WTC11 (cell line): ENCODE results near the gene KLHL29.

ENCODE experiments used
- AFF4 ChIP-seq: sonication (generic); formaldehyde crosslinking; IDR thresholded peaks from 2 replicates; pipeline ENCODE4 v1.8.1; 2023; ENCODE audit warnings: mild to moderate bottlenecking, missing genetic modification reagents, borderline replicate concordance
- CREB1 ChIP-seq: sonication (generic); formaldehyde crosslinking; IDR thresholded peaks from 2 replicates; pipeline ENCODE4 v1.8.0; 2023; ENCODE audit warnings: mild to moderate bottlenecking, missing genetic modification reagents
- E2F1 ChIP-seq: sonication (generic); formaldehyde crosslinking; IDR thresholded peaks from 2 replicates; pipeline ENCODE4 v1.8.0; 2022; ENCODE audit warnings: mild to moderate bottlenecking, missing genetic modification reagents
- MYBL2 ChIP-seq: sonication (generic); formaldehyde crosslinking; IDR thresholded peaks from 2 replicates; pipeline ENCODE4 v1.8.1; 2023; ENCODE audit warnings: mild to moderate bottlenecking, moderate library complexity, missing genetic modification reagents
- NFE2L1 ChIP-seq: sonication (generic); formaldehyde crosslinking; IDR thresholded peaks from 2 replicates; pipeline ENCODE4 v1.8.1; 2023; ENCODE audit warnings: missing genetic modification reagents
- ZNF138 ChIP-seq: sonication (generic); formaldehyde crosslinking; conservative IDR thresholded peaks from 2 replicates; pipeline ENCODE4 v1.8.1; 2022; ENCODE audit warnings: mild to moderate bottlenecking, moderate library complexity, missing genetic modification reagents
- ZNF396 ChIP-seq: fragments of 250-450 bp; sonication (Bioruptor Pico); IDR thresholded peaks from 2 replicates; pipeline ENCODE4 v1.8.0; 2021; ENCODE audit warnings: mild to moderate bottlenecking, moderate library complexity, borderline replicate concordance
- TF ChIP-seq, protein P1 (sequence below): sonication (generic); formaldehyde crosslinking; IDR thresholded peaks from 2 replicates; pipeline ENCODE4 v1.8.0; 2022; ENCODE audit warnings: mild to moderate bottlenecking, missing genetic modification reagents
- TF ChIP-seq, protein P2 (sequence below): fragments of 200-600 bp; IDR thresholded peaks from 2 replicates; pipeline ENCODE4 v1.8.0; 2022; ENCODE audit warnings: antibody characterized with exemption
- TF ChIP-seq, protein P3 (sequence below): sonication (generic); formaldehyde crosslinking; IDR thresholded peaks from 2 replicates; pipeline ENCODE4 v1.8.1; 2023; ENCODE audit warnings: mild to moderate bottlenecking, moderate library complexity, missing genetic modification reagents

DNA sequence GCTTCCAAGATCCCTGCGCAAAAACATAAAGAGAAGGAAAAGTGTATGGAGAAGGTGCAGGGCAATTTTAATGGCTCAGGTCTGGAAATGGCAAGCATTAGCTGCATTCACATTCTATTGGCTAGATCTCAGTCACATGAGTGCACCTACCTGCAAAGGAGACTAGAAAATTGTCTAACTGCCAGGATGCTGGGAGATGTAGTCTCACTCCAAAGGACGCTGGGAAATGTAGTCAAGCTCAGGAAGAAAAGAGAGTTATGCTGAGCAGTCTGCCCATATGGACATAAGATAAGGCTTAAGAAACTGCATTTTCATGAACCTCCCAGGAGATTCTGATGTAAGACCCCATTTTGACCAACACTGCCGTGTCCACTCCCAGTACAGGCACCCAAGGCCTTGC, 9.5 kb upstream of the KLHL29 start:
- TF ChIP-seq, protein P1, sequence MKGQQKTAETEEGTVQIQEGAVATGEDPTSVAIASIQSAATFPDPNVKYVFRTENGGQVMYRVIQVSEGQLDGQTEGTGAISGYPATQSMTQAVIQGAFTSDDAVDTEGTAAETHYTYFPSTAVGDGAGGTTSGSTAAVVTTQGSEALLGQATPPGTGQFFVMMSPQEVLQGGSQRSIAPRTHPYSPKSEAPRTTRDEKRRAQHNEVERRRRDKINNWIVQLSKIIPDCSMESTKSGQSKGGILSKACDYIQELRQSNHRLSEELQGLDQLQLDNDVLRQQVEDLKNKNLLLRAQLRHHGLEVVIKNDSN = peak; percentile 89
- TF ChIP-seq, protein P2, sequence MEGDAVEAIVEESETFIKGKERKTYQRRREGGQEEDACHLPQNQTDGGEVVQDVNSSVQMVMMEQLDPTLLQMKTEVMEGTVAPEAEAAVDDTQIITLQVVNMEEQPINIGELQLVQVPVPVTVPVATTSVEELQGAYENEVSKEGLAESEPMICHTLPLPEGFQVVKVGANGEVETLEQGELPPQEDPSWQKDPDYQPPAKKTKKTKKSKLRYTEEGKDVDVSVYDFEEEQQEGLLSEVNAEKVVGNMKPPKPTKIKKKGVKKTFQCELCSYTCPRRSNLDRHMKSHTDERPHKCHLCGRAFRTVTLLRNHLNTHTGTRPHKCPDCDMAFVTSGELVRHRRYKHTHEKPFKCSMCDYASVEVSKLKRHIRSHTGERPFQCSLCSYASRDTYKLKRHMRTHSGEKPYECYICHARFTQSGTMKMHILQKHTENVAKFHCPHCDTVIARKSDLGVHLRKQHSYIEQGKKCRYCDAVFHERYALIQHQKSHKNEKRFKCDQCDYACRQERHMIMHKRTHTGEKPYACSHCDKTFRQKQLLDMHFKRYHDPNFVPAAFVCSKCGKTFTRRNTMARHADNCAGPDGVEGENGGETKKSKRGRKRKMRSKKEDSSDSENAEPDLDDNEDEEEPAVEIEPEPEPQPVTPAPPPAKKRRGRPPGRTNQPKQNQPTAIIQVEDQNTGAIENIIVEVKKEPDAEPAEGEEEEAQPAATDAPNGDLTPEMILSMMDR = no peak
- TF ChIP-seq CREB1 (no peak), ZNF138 (CRISPR knock-in tag) (no peak), MYBL2 (CRISPR knock-in tag) (no peak), NFE2L1 (no peak), AFF4 (CRISPR knock-in tag) (no peak), ZNF396 (no peak), E2F1 (CRISPR knock-in tag) (no peak)
- TF ChIP-seq, protein P3, sequence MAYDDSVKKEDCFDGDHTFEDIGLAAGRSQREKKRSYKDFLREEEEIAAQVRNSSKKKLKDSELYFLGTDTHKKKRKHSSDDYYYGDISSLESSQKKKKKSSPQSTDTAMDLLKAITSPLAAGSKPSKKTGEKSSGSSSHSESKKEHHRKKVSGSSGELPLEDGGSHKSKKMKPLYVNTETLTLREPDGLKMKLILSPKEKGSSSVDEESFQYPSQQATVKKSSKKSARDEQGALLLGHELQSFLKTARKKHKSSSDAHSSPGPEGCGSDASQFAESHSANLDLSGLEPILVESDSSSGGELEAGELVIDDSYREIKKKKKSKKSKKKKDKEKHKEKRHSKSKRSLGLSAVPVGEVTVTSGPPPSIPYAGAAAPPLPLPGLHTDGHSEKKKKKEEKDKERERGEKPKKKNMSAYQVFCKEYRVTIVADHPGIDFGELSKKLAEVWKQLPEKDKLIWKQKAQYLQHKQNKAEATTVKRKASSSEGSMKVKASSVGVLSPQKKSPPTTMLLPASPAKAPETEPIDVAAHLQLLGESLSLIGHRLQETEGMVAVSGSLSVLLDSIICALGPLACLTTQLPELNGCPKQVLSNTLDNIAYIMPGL (CRISPR knock-in tag) = no peak
